ENCODE data around the gene BRICD5. TPM values are rescaled to one million over a fixed set of nuclear protein-coding genes. Genes with fewer than 3 reads are reported as not detected.

BRICD5 gene
- total RNA-seq, 1 donor from 2014 or later: 0.53 TPM

DNA sequence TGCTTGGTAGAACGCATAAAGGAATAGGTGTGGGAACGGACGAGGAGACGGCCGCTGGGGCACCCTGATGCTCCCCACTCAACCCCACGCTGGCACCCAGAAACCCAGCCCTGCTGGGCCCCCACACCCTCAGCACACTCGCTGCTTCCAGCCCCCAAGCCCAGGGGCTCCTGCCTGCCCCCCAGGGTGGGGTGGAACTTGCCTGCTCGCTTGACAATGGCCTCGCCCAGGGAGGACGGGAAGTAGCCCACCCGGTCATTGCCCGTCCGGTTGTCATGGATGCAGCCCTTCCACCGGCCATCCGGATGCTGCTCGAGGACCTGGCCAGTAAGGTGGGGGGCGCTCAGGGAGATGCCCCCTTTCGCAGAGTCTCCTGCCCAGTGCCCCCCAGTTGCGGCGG lies 24.2 kb downstream of the BRICD5 start:
- Histone ChIP-seq H3K27me3 (ENCODE audit: control insufficient read depth, insufficient read depth, low read length) (no peaks in the 10 kb centered on the region), H3K36me3 (ENCODE audit: control insufficient read depth, insufficient read depth, low read length) (no peaks in the 10 kb centered on the region), H3K4me3 (ENCODE audit: low read depth, low read length) (no peak overlapping the region)
- TF ChIP-seq, protein P1, sequence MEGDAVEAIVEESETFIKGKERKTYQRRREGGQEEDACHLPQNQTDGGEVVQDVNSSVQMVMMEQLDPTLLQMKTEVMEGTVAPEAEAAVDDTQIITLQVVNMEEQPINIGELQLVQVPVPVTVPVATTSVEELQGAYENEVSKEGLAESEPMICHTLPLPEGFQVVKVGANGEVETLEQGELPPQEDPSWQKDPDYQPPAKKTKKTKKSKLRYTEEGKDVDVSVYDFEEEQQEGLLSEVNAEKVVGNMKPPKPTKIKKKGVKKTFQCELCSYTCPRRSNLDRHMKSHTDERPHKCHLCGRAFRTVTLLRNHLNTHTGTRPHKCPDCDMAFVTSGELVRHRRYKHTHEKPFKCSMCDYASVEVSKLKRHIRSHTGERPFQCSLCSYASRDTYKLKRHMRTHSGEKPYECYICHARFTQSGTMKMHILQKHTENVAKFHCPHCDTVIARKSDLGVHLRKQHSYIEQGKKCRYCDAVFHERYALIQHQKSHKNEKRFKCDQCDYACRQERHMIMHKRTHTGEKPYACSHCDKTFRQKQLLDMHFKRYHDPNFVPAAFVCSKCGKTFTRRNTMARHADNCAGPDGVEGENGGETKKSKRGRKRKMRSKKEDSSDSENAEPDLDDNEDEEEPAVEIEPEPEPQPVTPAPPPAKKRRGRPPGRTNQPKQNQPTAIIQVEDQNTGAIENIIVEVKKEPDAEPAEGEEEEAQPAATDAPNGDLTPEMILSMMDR (IDR thresholded peaks at IDR 0.05; ENCODE audit: insufficient read depth, low read length, severe bottlenecking): no peak
- FAIRE-seq (no peak), DNase-seq (ENCODE audit: low read depth) (no peak)

DNA sequence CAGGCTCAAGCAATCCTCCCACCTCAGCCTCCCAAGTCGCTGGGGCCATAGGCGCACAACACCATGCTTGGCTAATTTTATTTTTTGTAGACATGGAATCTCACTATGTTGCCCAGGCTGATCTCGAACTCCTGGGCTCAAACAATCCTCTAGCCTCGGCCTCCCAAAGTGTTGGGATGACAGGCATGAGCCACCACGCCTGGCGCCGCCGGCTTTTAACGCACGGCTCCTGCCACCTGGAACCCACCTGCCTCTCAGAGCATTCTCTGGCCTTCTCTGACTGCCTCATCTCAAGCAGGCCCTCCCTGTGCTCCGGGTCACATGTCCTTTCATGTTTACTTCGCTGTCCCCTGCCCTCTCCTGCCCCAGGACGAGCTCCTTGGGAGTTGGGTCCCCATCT lies 24.6 kb downstream of the BRICD5 start:
- no peaks in the 10 kb centered on the region for H3K36me3 ChIP-seq (ENCODE audit: control insufficient read depth, insufficient read depth, low read length)
- TF ChIP-seq, protein P1 (IDR thresholded peaks at IDR 0.05; ENCODE audit: insufficient read depth, low read length, severe bottlenecking): no peak

DNA sequence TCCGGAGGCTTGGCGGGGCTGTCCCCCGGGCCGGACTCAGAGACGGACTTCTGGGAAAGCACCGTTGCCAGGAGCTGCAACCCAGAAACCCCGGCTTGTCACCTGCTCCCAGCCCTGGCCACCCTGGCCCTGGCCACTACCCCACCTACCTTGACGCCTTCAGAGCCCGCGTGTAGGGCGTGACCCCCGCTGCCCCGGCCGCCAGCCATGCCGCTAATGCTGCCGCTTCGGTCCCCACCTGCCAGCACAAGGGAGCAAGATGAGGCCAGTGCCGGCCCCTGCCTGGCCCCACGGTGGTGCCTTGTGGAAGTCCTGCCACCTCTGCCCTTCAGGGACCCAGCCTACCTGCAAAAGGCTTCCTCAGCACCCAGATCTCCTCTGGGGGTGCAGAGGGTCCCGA lies 25.7 kb downstream of the BRICD5 start:
- Histone ChIP-seq H3K27me3 (ENCODE audit: control insufficient read depth, insufficient read depth, low read length) (no peaks in the 10 kb centered on the region), H3K4me3 (ENCODE audit: low read depth, low read length) (no peak overlapping the region), H3K36me3 (ENCODE audit: control insufficient read depth, insufficient read depth, low read length) (no peaks in the 10 kb centered on the region)
- no peak for DNase-seq (ENCODE audit: low read depth)
- TF ChIP-seq, protein P1 (IDR thresholded peaks at IDR 0.05; ENCODE audit: insufficient read depth, low read length, severe bottlenecking): no peak
- FAIRE-seq: no peak

More for the DNA sequence above, 24.6 kb downstream of the BRICD5 start:
- DNase-seq (ENCODE audit: low read depth) (no peak), FAIRE-seq (no peak)
- no peak overlapping the region for H3K4me3 ChIP-seq (ENCODE audit: low read depth, low read length)
- H3K27me3 ChIP-seq (ENCODE audit: control insufficient read depth, insufficient read depth, low read length): no peaks in the 10 kb centered on the region

DNA sequence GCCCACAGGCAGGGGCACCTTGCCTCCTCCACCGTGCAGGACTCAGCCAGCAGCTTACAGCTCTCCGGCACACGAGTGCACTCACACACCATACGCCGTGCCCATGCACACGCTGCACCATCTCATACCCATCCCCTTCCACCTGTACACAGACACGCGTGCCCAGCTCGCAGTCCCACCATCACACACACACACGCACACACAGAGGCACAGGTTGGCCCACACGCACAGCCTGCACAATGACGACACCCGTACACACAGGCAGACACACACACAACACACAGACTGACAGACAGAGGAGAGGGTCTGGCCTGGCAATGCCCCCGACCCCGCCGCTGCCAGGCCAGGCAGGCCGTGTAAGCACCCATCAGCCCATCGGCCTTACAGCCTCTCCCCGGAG lies 26.3 kb downstream of the BRICD5 start:
- Histone ChIP-seq H3K36me3 (ENCODE audit: control insufficient read depth, insufficient read depth, low read length) (no peaks in the 10 kb centered on the region), H3K27me3 (ENCODE audit: control insufficient read depth, insufficient read depth, low read length) (no peaks in the 10 kb centered on the region), H3K4me3 (ENCODE audit: low read depth, low read length) (no peak overlapping the region)
- TF ChIP-seq, protein P1 (IDR thresholded peaks at IDR 0.05; ENCODE audit: insufficient read depth, low read length, severe bottlenecking): no peak
- FAIRE-seq (no peak), DNase-seq (ENCODE audit: low read depth) (no peak)

DNA sequence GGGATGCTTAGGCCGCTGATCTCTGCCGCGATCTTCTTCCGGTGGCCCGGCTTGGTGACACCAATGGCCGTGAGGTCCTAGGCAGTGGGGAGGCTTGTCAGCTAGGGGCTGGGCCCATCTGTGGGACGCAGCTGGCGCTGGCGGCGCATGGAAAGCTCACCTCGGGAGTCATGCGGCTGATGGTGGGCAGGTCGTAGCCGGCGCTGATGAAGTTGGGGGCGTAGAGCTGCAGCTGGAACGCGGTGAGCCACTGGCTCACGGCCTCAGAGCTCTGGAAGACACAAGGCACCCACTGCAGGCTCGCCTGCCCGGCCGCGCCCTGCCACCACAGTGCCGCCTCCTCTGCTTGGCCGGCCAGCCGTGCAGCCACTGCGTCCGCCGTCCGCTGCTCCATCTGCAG lies 27.0 kb downstream of the BRICD5 start:
- TF ChIP-seq, protein P1 (IDR thresholded peaks at IDR 0.05; ENCODE audit: insufficient read depth, low read length, severe bottlenecking): no peak
- no peak for DNase-seq (ENCODE audit: low read depth)
- Histone ChIP-seq H3K36me3 (ENCODE audit: control insufficient read depth, insufficient read depth, low read length) (no peaks in the 10 kb centered on the region), H3K4me3 (ENCODE audit: low read depth, low read length) (no peak overlapping the region), H3K27me3 (ENCODE audit: control insufficient read depth, insufficient read depth, low read length) (no peaks in the 10 kb centered on the region)
- no peak for FAIRE-seq

DNA sequence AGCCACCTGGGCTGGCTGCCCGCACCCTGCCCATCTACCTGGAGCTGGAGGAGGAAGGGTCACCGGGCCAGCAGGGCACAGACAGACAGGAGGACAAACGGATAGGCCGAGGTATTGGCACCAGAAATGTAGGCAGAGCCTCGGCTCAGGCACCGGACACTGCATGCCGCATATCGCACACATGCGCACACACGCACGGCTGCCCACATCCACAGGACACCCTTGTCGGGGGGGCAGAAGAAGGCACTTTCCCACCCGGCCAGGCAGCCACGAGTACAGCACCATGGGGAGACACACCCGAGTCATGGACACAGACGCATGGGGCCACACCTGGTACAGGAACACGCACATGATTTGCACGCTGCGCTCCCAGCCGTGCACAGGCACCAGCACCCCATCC lies 28.7 kb downstream of the BRICD5 start:
- H3K36me3 ChIP-seq (ENCODE audit: control insufficient read depth, insufficient read depth, low read length): peaks cover 2% of the 10 kb centered on the region
- FAIRE-seq: peak; percentile 86
- DNase-seq (ENCODE audit: low read depth): no peak
- TF ChIP-seq, protein P1 (IDR thresholded peaks at IDR 0.05; ENCODE audit: insufficient read depth, low read length, severe bottlenecking): no peak
- H3K27me3 ChIP-seq (ENCODE audit: control insufficient read depth, insufficient read depth, low read length): no peaks in the 10 kb centered on the region
- H3K4me3 ChIP-seq (ENCODE audit: low read depth, low read length): no peak overlapping the region

Data from bronchial epithelial cell (primary cell).